ENCODE measurements around the gene NEU4.

GRCh38 chr2:241771286-241772062 lies 37.5 kb upstream of the NEU4 start:
- TF ChIP-seq CTCF (conservative IDR thresholded peaks at IDR 0.05; ENCODE audit: low read depth, low read length) (no peak), MAFK (IDR thresholded peaks at IDR 0.05; ENCODE audit: low read depth, low read length) (no peak), RCOR1 (IDR thresholded peaks at IDR 0.05; ENCODE audit: insufficient replicate concordance, low read length) (no peak), POLR2A (IDR thresholded peaks at IDR 0.05; ENCODE audit: low read depth, low read length) (no peak), MAZ (IDR thresholded peaks at IDR 0.05; ENCODE audit: borderline replicate concordance, low read depth, low read length) (peak; percentile 34; the same call in 1 of the 2 replicates), USF2 (IDR thresholded peaks at IDR 0.05; ENCODE audit: low read depth, low read length) (no peak), NFE2L2 (IDR thresholded peaks at IDR 0.05; ENCODE audit: low read depth, low read length) (no peak), RFX5 (IDR thresholded peaks at IDR 0.05; ENCODE audit: low read depth, low read length) (no peak), BHLHE40 (IDR thresholded peaks at IDR 0.05; ENCODE audit: low read depth, low read length) (no peak), MXI1 (IDR thresholded peaks at IDR 0.05; ENCODE audit: borderline replicate concordance, low read depth, low read length) (no peak), FOS (IDR thresholded peaks at IDR 0.05; ENCODE audit: low read depth, low read length) (no peak), RAD21 (IDR thresholded peaks at IDR 0.05; ENCODE audit: low read length) (no peak)
